Measurements from ENCODE around the gene FHL2. TPM values are rescaled to one million over a fixed set of nuclear protein-coding genes. Genes with fewer than 3 reads are reported as not detected.

Gene FHL2
- total RNA-seq, 2 donors from 2014 or later, result 11.1 to 11.4 TPM

GRCh38 chr2:105410554-105410953 is 11.7 kb upstream of the FHL2 start:
- Mint-ChIP-seq H3K27ac (no peak overlapping the region), H3K9me3 (no peaks in the 10 kb centered on the region), H3K4me3 (no peak overlapping the region), H3K27me3 (ENCODE audit: insufficient read depth) (no peaks in the 10 kb centered on the region), H3K4me1 (no peaks in the 10 kb centered on the region), H3K36me3 (ENCODE audit: low read depth) (no peaks in the 10 kb centered on the region)
- Histone ChIP-seq H3K4me3 (ENCODE audit: low read length) (no peak overlapping the region), H3K9me3 (ENCODE audit: control insufficient read depth, low read length) (no peaks in the 10 kb centered on the region), H3K4me1 (ENCODE audit: control insufficient read depth, insufficient read depth, low read length) (no peaks in the 10 kb centered on the region), H3K27me3 (ENCODE audit: control insufficient read depth, insufficient read depth, low read length, poor library complexity, severe bottlenecking) (no peaks in the 10 kb centered on the region), H3K27ac (ENCODE audit: low read depth, low read length) (no peak overlapping the region), H3K9ac (ENCODE audit: extremely low read depth, low read length, poor library complexity, severe bottlenecking) (no peak overlapping the region), H3K36me3 (ENCODE audit: control insufficient read depth, insufficient read depth, low read length) (no peaks in the 10 kb centered on the region)
- TF ChIP-seq, protein P1, sequence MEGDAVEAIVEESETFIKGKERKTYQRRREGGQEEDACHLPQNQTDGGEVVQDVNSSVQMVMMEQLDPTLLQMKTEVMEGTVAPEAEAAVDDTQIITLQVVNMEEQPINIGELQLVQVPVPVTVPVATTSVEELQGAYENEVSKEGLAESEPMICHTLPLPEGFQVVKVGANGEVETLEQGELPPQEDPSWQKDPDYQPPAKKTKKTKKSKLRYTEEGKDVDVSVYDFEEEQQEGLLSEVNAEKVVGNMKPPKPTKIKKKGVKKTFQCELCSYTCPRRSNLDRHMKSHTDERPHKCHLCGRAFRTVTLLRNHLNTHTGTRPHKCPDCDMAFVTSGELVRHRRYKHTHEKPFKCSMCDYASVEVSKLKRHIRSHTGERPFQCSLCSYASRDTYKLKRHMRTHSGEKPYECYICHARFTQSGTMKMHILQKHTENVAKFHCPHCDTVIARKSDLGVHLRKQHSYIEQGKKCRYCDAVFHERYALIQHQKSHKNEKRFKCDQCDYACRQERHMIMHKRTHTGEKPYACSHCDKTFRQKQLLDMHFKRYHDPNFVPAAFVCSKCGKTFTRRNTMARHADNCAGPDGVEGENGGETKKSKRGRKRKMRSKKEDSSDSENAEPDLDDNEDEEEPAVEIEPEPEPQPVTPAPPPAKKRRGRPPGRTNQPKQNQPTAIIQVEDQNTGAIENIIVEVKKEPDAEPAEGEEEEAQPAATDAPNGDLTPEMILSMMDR (conservative IDR thresholded peaks at IDR 0.05), result no peak
- WGBS, 2 experiments (ENCODE audit: insufficient coverage in 1 of 2, insufficient read length in 1 of 2), result 82 to 91% methylated on average over 4 of the region's 4 CpGs
- no peak for DNase-seq

DNA sequence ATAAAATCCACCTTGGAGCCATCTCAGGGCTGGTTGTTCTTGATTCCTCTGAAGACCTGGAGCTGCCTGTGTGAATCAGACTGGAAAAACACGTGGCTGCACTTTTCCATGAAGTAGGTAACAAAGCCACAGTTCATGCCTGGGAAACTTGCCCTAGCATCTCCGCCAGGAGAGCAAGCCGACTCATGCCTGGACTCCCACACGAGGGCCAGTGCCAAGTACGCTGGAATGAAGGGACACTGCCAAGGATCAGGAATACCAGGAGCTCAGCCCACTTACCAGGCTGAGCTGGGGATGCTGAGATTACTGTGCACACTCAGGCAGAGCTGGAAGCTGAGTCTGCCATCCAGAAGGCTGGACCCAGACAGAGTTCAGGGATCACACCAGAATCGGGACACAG is 10.9 kb upstream of the FHL2 start:
- TF ChIP-seq, protein P1 (conservative IDR thresholded peaks at IDR 0.05), result no peak
- Histone ChIP-seq H3K4me3 (ENCODE audit: low read length) (no peak overlapping the region), H3K9ac (ENCODE audit: extremely low read depth, low read length, poor library complexity, severe bottlenecking) (no peak overlapping the region), H3K9me3 (ENCODE audit: control insufficient read depth, low read length) (no peaks in the 10 kb centered on the region), H3K27ac (ENCODE audit: low read depth, low read length) (no peak overlapping the region), H3K36me3 (ENCODE audit: control insufficient read depth, insufficient read depth, low read length) (no peaks in the 10 kb centered on the region), H3K27me3 (ENCODE audit: control insufficient read depth, insufficient read depth, low read length, poor library complexity, severe bottlenecking) (no peaks in the 10 kb centered on the region), H3K4me1 (ENCODE audit: control insufficient read depth, insufficient read depth, low read length) (no peaks in the 10 kb centered on the region)
- 88 to 93% methylated on average over 6 of the region's 6 CpGs for WGBS, 2 experiments (ENCODE audit: insufficient coverage in 1 of 2, insufficient read length in 1 of 2)
- no peaks in the 10 kb centered on the region for H3K4me1 Mint-ChIP-seq
- no peaks in the 10 kb centered on the region for H3K9me3 Mint-ChIP-seq
- no peak overlapping the region for H3K27ac Mint-ChIP-seq
- no peaks in the 10 kb centered on the region for H3K27me3 Mint-ChIP-seq (ENCODE audit: insufficient read depth)
- DNase-seq, result no peak
- H3K4me3 Mint-ChIP-seq, result no peak overlapping the region
- H3K36me3 Mint-ChIP-seq (ENCODE audit: low read depth), result no peaks in the 10 kb centered on the region

- Mint-ChIP-seq H3K9me3 (no peaks in the 10 kb centered on the region), H3K27ac (no peak overlapping the region), H3K4me1 (peaks cover 8% of the 10 kb centered on the region), H3K4me3 (no peak overlapping the region), H3K27me3 (ENCODE audit: insufficient read depth) (no peaks in the 10 kb centered on the region), H3K36me3 (ENCODE audit: low read depth) (no peaks in the 10 kb centered on the region)
- no peaks in the 10 kb centered on the region for H3K4me1 ChIP-seq (ENCODE audit: control insufficient read depth, insufficient read depth, low read length)
- no peaks in the 10 kb centered on the region for H3K36me3 ChIP-seq (ENCODE audit: control insufficient read depth, insufficient read depth, low read length)
- H3K9ac ChIP-seq (ENCODE audit: extremely low read depth, low read length, poor library complexity, severe bottlenecking), result no peak overlapping the region
- no peak for DNase-seq
- no peaks in the 10 kb centered on the region for H3K27me3 ChIP-seq (ENCODE audit: control insufficient read depth, insufficient read depth, low read length, poor library complexity, severe bottlenecking)
- no peak overlapping the region for H3K27ac ChIP-seq (ENCODE audit: low read depth, low read length)
- H3K4me3 ChIP-seq (ENCODE audit: low read length), result no peak overlapping the region
- H3K9me3 ChIP-seq (ENCODE audit: control insufficient read depth, low read length), result no peaks in the 10 kb centered on the region
- TF ChIP-seq, protein P1 (conservative IDR thresholded peaks at IDR 0.05), result no peak
- 95 to 100% methylated on average over 2 to 6 of the region's 7 CpGs for WGBS, 2 experiments (ENCODE audit: insufficient coverage in 1 of 2, insufficient read length in 1 of 2)
Measured at GRCh38 chr2:105407946-105408743, 9.3 kb upstream of the FHL2 start.
